Stomach smooth muscle (tissue), 2 donors: ENCODE measurements around the gene ITSN2.

Experiments used
- H3K27ac ChIP-seq: one replicate; pipeline ENCODE4 v1.7.0; 2013; ENCODE audit warnings: mild to moderate bottlenecking, low read length, inconsistent platforms
- H3K27me3 ChIP-seq, 2 donors: one replicate each; pipeline ENCODE4 v1.7.0; 2013; ENCODE audit warnings: low read length in 2 of 2; ENCODE audit not compliant: insufficient read depth in 2 of 2, control insufficient read depth in 1 of 2
- H3K36me3 ChIP-seq, 2 donors: one replicate each; pipeline ENCODE4 v1.7.0; 2013; ENCODE audit warnings: low read length in 2 of 2; ENCODE audit not compliant: control insufficient read depth in 2 of 2, insufficient read depth in 2 of 2
- H3K4me1 ChIP-seq: one replicate; pipeline ENCODE4 v1.7.0; 2013; ENCODE audit warnings: low read length; ENCODE audit not compliant: control insufficient read depth, insufficient read depth
- H3K4me3 ChIP-seq, 2 donors: one replicate each; pipeline ENCODE4 v1.7.0; 2013; ENCODE audit warnings: low read length in 2 of 2
- H3K9ac ChIP-seq, 2 donors: one replicate each; pipeline ENCODE4 v1.7.0; 2013; ENCODE audit warnings: low read length in 2 of 2, mild to moderate bottlenecking in 1 of 2
- H3K9me3 ChIP-seq, 2 donors: one replicate each; pipeline ENCODE4 v1.7.0; 2013; ENCODE audit warnings: low read length in 2 of 2; ENCODE audit not compliant: control insufficient read depth in 2 of 2
- donor health status: healthy.
- donor health status: Pancreatic carcinoma.

Gene ITSN2

DNA sequence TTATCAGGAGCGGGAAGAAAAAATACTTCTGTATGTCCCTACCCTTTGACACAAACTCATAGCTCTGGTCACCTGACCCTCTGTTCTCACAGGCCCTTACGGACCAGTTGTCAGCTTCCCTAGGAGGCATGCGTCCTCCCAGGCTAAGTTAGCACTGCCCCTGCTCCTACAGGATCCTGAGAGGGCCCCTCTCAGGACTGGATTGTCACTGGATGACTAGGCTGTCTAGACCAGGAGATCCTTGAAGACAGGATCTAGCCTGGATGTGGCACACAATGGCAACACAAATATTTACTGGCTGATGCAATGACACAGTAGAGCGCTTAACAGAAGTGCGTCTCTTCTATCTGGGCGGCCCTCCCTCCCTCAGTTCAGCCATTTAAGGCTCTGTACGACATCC, 177.8 kb downstream of the ITSN2 start:
- no peaks in the 10 kb centered on the region for H3K36me3 ChIP-seq
- no peak overlapping the region for H3K4me3 ChIP-seq
- H3K4me1 ChIP-seq, result no peaks in the 10 kb centered on the region
- H3K27me3 ChIP-seq, result no peaks in the 10 kb centered on the region
- no peaks in the 10 kb centered on the region for H3K9me3 ChIP-seq
- H3K27ac ChIP-seq, result no peak overlapping the region
- H3K9ac ChIP-seq, result no peak overlapping the region

DNA sequence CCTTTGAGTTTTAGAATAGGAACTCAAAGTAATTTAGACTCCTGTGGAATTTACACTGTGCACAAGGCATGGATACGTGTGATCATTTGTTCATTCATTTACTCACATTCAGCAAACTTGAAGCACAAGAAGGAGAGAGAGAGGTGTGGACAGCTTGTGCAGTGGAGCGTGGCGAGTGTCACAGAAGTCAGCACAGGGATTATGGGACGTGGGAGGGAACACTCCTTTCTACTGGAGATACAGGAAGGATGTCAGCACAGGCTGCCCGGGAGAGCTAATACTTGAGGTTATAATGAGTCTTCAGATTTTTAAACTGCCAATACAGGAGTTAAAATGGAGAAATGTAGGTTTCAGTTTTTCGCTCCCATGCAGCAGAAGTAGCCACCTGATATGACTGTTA, 178.5 kb downstream of the ITSN2 start:
- no peaks in the 10 kb centered on the region for H3K4me1 ChIP-seq
- H3K9me3 ChIP-seq, result no peaks in the 10 kb centered on the region
- no peak overlapping the region for H3K4me3 ChIP-seq
- no peak overlapping the region for H3K9ac ChIP-seq
- H3K27me3 ChIP-seq, result no peaks in the 10 kb centered on the region
- no peak overlapping the region for H3K27ac ChIP-seq
- H3K36me3 ChIP-seq, result no peaks in the 10 kb centered on the region

GRCh38 chr2:24179683-24180082, 180.7 kb downstream of the ITSN2 start:
- no peak overlapping the region for H3K27ac ChIP-seq
- H3K4me1 ChIP-seq, result no peaks in the 10 kb centered on the region
- no peaks in the 10 kb centered on the region for H3K27me3 ChIP-seq
- no peak overlapping the region for H3K4me3 ChIP-seq
- H3K36me3 ChIP-seq, result no peaks in the 10 kb centered on the region
- no peaks in the 10 kb centered on the region for H3K9me3 ChIP-seq
- H3K9ac ChIP-seq, result no peak overlapping the region

GRCh38 chr2:24176326-24176725, 184.0 kb downstream of the ITSN2 start:
- Histone ChIP-seq H3K9ac (no peak overlapping the region), H3K4me3 (no peak overlapping the region), H3K27ac (no peak overlapping the region), H3K4me1 (no peaks in the 10 kb centered on the region), H3K9me3 (no peaks in the 10 kb centered on the region), H3K36me3 (no peaks in the 10 kb centered on the region), H3K27me3 (no peaks in the 10 kb centered on the region)

GRCh38 chr2:24175631-24176187, 184.6 kb downstream of the ITSN2 start:
- Histone ChIP-seq H3K9me3 (no peaks in the 10 kb centered on the region), H3K4me3 (peak overlapping the region; percentile 28 to 40), H3K4me1 (no peaks in the 10 kb centered on the region), H3K9ac (no peak overlapping the region), H3K36me3 (no peaks in the 10 kb centered on the region), H3K27me3 (no peaks in the 10 kb centered on the region), H3K27ac (peak overlapping the region; percentile 58)

GRCh38 chr2:24174851-24175277, 185.5 kb downstream of the ITSN2 start, which contains the start of gene FAM228A:
Gene FAM228A, plus strand, starts transcription at chr2:24175053. Its CDS starts 428 bp downstream, at chr2:24175481.
- Histone ChIP-seq H3K27me3 (no peaks in the 10 kb centered on the region), H3K27ac (peak within 1 kb of the TSS; percentile 58), H3K9me3 (no peaks in the 10 kb centered on the region), H3K4me1 (no peaks in the 10 kb centered on the region), H3K9ac (peak within 1 kb of the TSS in 1 of 2 donors; percentile 13), H3K36me3 (no peaks in the 10 kb centered on the region), H3K4me3 (peak within 1 kb of the TSS; percentile 28 to 40)

DNA sequence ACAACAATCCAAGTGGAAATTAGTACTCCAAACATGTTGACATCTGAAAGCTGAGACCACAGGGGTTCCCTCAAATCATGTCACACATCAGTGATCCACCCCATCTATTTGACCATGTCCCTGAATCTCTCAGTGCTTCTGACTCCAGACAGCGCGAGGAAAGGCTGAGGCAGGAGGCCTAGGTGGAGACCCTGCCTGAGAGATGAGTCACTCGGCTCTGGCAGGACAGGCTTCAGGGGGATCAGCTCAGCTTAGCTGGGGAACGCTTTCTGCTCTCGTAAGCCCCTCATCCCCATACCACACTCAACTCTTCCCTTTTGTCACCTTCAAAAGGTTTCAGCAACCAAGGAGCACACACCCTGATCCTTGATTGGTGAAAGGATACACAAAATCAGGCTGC, 191.3 kb downstream of the ITSN2 start:
- H3K4me3 ChIP-seq, result no peak overlapping the region
- H3K9me3 ChIP-seq, result no peaks in the 10 kb centered on the region
- no peak overlapping the region for H3K27ac ChIP-seq
- no peaks in the 10 kb centered on the region for H3K27me3 ChIP-seq
- H3K36me3 ChIP-seq, result peaks cover 0 to 3% of the 10 kb centered on the region in 2 donors
- no peak overlapping the region for H3K9ac ChIP-seq
- no peaks in the 10 kb centered on the region for H3K4me1 ChIP-seq

- H3K9ac ChIP-seq, result no peak overlapping the region
- H3K9me3 ChIP-seq, result peaks cover 0 to 3% of the 10 kb centered on the region in 2 donors
- H3K4me1 ChIP-seq, result no peaks in the 10 kb centered on the region
- H3K27me3 ChIP-seq, result no peaks in the 10 kb centered on the region
- no peak overlapping the region for H3K4me3 ChIP-seq
- H3K27ac ChIP-seq, result no peak overlapping the region
- H3K36me3 ChIP-seq, result peaks cover 0 to 3% of the 10 kb centered on the region in 2 donors
These were observed 195.8 kb downstream of the ITSN2 start for GRCh38 chr2:24164416-24164973.

DNA sequence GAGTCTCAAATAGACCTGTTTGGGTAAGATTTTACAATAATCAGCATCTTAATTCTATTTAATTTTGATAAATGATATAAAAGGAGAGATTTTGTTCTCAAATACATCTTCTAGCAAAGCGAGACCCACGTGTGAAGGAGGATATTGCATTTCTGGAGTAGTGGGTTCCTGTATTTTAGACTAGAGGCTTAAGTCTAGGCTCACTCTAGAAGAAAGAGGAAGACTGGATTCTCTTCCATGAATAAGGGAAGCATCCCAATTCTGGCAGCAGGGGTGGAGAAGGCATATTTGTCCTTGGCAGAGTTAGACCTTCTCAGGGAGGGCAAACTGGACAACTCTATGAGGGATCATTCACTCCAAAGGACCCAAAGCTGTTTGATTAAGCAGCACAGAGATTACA, 196.7 kb downstream of the ITSN2 start:
- H3K9me3 ChIP-seq, result peaks cover 0 to 3% of the 10 kb centered on the region in 2 donors
- H3K27me3 ChIP-seq, result no peaks in the 10 kb centered on the region
- no peak overlapping the region for H3K4me3 ChIP-seq
- no peak overlapping the region for H3K27ac ChIP-seq
- H3K36me3 ChIP-seq, result peaks cover 0 to 3% of the 10 kb centered on the region in 2 donors
- no peak overlapping the region for H3K9ac ChIP-seq
- no peaks in the 10 kb centered on the region for H3K4me1 ChIP-seq

GRCh38 chr2:24163186-24163585, 197.2 kb downstream of the ITSN2 start:
- Histone ChIP-seq H3K4me1 (no peaks in the 10 kb centered on the region), H3K9ac (no peak overlapping the region), H3K27ac (no peak overlapping the region), H3K4me3 (no peak overlapping the region), H3K27me3 (no peaks in the 10 kb centered on the region), H3K36me3 (peaks cover 0 to 1% of the 10 kb centered on the region in 2 donors), H3K9me3 (peaks cover 0 to 3% of the 10 kb centered on the region in 2 donors)

DNA sequence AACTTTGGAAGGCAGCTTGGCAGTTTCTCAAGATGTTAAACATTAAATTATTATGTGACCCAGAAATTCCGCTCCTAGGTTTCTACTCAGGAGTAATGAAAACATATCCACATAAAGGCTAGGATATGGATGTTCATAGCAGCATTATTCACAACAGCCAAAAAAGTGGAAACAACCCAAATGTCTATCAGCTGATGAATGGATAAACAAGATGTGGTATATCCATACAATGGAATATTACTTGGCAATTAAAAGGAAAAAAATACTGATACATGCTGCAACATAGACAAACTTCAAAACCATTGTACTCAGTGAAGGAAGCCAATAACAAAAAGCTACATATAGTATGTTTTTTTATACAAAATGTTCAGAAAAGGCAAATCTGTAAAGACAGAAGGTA, 197.8 kb downstream of the ITSN2 start:
- peaks cover 0 to 3% of the 10 kb centered on the region in 2 donors for H3K9me3 ChIP-seq
- no peaks in the 10 kb centered on the region for H3K27me3 ChIP-seq
- H3K9ac ChIP-seq, result no peak overlapping the region
- no peak overlapping the region for H3K4me3 ChIP-seq
- no peaks in the 10 kb centered on the region for H3K36me3 ChIP-seq
- H3K4me1 ChIP-seq, result no peaks in the 10 kb centered on the region
- H3K27ac ChIP-seq, result no peak overlapping the region
